Renal cortex interstitium (tissue), 11 donors: ENCODE measurements around the gene PCED1B. TPM values are rescaled to one million over a fixed set of nuclear protein-coding genes. Genes with fewer than 3 reads are reported as not detected.

Experiments
- DNase-seq, 11 donors: peaks; one replicate each; pipeline ENCODE4 v3.0.0-alpha.2; 2013; ENCODE audit warnings: low read depth in 9 of 11, low spot score in 4 of 11; ENCODE audit errors: extremely low read depth in 1 of 11
- polyA plus RNA-seq, 3 donors: library from polyadenylated mRNA; unstranded; fragments of 120-200 nt; gene quantifications; one replicate each; pipeline ENCODE4 v1.2.1, GENCODE V29; 2013; ENCODE audit not compliant: insufficient read length in 3 of 3

The PCED1B gene
- polyA plus RNA-seq, 3 donors: 3.3 to 5.8 (median 4.1) TPM

DNA sequence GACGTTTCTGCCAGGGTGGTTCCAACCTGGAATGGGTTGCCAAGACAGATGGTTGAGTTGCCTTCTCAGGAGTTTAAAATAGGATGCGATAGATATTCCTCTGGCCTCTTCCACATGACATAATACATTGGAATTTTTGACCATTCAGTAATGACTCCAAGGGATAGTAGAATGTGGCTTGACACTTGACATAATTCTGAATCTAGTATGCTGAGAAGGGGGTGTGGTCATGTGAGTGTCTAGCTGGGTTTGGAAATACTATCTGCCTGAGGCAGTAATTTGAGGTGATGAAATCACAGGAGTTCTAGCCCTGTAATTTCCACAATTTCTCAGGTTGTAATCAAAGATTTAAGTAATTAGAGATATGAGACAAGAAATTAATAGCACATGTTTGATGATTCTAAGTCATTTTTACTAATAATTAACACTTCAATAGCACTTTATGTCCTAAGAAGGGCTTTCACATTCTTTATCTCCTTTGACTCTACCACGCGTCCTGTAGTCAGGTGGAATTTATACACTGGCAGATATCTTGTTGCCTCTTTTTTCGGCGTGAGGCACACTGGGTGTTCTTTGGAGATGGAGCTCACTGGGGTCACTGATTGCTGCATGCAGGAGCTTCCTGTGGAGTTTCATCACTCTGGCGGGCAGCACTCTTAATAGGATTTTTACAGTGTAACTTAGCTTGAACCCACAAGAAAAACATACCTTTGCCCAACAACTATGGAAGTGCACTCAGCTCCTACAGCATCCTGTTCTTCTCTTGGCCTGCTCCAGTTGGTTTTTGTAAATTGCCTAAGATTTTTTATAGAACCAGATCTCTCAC is 3.6 kb downstream of the PCED1B start:
- DNase-seq: no peak

DNA sequence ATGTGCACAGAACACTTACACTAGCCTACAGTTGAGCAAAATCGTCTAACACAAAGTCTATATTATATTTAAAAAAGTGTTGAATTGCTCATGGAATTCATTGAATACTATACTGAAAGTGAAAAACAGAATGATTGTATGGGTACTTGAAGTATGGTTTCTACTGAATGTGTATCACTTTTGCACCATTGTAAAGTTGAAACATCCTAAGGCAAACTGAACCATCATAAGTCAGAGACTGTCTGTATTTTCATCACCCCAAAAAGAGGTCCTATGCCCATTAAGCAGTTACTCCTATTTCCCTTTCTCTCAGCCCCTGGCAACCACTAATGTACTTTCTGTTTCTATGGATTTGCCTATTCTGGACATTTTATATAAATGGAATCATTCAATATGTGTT is 4.8 kb downstream of the PCED1B start:
- no peak for DNase-seq

DNA sequence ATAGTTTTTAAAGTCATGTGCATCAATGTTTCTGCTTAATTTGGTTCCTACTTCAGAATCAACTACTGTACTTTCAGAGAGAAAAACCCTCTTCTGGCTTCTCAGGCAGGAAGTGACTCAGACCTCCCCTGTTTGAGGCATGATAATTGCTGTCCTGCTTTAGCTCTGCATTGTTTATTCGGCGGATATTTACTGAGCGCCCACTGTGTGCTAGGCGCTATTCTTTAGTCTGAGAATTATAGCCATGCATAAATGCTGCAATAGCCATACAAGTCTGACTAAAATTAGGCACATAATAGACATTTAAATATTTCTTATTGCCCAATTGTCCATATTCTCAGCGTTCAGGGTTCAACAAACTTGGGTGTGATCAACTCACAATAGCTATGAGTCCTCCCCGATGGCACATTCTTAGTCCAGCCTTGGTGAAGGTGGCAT is 6.4 kb downstream of the PCED1B start:
- DNase-seq: no peak

DNA sequence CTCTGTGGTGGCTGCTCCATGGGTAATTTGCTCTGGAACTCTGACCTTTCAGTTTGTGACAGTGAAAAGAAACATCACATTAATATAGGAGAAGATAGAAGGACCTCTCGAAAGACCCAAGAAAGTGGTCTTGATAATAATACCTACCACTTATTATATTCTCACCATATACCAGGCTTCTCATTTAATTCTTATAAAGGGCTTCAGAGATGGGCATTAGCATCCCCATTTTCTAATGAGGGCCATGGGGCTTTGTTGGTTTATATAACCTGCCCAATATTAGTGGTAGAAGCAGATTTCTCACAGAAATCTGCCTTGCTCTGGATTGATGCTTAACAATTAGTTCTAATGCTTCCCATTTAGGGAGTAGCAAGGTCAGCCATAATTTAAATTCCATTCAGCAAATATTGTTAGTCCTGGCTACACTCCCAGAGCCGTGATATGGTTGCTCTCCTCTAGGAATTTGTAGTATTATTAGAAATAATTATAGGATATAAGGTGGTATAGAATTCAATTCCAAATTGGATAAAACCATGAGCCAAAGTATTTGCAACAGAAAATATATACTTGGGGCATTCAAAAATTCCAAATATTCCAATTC is 7.8 kb downstream of the PCED1B start:
- DNase-seq: no peak

DNA sequence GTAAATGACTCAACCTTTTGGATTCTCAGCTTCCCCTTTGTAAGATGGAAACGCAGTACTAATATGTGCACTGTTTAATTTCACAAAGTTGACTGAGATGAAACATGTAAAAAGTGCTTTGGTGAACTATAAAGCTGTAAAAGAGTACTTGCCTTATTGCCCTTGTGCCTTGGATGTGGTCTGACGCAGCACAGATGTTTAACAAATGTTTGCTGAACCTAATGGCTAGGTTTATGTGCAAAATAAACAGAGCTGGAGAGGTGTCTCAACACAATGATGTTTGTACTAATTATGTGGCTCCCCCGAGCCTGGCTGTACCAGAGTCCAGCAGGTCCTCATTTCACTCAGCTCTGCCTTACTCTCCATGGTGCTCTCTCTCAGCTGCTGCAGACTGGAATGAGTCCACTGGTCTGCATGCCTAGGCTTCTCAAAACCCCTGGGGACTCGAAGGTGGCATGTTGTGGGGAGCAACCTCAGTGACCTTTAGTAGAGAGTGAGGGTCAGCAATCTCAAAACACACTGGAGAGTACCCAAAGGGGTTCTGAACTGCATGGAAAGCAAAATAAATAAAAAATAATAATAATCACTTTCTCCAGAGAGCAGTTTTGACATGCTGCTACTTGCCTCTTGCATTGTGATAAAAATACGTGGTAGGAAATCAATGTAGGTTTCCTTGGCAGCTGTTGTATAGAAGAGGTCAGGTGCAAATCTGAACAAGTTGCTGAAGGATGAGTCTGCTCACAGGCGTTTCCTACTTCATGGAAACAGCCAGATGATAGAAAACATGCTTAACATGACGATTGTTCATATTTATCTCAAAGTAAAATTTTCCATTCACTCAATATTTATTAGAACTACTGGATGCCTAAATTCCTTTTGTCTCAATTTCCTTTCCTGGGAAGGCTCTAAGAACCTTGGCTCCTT is 8.9 kb downstream of the PCED1B start:
- no peak for DNase-seq

DNA sequence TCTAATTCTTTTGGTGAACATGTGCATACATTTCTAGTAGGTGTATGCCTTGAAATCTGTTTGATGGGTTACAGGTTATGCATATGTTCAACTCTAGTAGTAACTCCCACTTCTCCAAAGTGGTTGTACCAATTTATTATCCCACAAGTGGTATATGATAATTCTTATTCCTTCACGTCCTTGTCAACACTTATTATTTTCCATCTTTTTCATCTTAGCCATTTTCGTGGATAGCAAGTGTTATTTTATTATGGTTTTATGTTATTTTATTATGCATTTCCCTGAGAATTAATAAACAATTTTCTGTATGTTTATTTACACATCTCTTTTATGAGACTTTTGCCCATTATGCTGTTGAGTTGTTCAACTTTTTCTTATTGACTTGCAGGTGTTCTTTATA is 11.6 kb downstream of the PCED1B start:
- no peak for DNase-seq

DNA sequence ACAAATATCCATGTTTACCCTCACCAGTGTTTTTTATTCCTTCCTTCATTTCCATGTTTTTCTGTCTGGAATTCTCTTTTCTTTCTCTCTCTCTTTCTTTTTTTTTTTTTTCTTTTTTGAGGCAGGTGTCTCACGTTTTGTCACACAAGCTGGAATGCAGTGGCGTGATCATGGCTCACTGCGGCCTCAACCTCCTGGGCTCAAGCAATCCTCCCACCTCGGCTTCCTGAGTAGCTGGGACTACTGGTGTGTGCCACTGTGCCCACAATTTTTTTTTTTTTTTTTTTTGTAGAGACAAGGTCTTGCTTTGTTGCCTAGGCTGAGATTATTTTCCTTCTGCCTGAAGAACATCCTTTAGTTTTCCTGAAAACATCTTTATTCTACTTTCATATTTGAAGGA is 15.4 kb downstream of the PCED1B start:
- no peak for DNase-seq

DNA sequence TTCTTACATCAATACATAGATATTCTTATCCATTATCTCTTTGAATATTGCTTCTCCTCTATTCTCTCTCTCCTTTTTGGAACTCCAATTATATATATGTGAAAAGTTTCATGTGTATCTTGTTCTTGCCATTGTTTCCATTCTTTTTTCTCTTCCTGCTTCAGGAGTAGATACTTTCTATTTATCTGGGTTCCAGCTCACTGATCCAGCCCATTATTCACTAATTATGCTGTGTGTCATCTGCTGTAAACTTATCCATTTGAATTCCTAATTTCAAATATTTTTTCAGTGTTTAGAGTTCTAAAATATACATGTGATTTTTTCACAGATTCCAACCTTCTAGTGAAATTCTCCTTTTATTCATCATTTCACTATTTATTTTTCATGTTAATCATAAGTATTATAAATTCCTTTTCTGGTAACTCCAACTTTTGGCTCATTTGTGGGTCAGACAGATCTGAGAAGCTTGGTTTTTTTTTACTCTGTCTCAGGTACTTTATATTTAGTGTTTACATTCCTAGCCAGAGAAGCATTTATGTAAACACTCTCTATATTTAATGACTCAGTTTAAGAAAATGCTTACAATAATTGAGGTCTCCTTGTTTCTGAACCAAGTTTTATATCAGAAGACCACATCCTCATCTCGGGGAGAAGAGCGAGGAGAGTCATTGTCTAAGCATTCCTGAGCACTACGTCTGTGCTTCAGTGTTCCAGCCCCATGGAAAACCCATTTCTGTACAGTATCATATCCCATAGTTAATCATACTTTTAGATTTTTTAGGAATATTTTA is 16.2 kb downstream of the PCED1B start:
- DNase-seq: no peak

DNA sequence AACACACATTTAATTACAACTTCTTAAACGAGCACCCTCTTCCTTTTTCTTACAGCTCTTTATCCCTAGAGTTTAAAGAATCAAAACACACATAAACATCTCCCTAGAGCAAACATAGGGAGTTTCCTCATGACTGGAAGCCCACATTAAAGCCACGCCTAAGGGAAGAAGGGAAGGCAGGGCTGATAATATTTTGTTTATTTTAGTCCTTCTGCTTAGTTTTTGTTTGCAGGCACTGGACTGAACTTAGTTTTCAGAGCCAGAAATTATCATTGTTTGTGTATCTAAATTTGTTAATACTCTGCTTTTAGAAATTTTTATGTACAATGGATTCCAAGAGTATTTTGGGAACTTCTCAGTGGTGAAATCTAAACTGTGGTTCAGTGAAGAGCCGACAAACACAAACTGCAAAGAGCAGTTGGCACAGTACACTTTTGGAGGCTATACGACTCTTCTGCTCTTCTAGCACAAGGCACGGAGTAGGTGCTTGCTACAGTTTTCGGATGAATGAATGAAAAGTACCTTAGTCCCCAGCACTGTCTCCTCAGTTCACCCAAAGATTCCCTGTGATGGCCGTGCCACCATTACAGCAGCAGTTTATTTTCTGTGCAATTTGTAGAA is 18.0 kb downstream of the PCED1B start:
- DNase-seq: no peak

DNA sequence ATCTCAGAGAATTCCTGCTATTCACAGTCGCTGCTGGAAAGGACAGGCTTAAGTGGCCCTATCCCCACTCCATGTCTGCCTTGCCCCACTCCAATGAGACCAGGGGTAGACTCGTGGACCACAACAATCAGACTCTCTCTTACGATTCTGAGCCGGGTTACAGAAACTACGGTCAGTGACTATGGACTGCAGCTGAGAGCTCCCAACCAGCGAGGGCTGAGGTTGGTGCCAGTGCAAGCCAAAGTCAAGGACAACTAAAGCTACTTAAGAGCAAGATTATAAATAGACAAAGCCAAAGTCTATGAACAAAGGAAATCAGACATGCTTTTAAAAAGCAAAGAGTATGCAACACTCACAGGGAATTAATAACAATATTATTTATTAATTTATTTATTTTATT is 18.7 kb downstream of the PCED1B start:
- DNase-seq: no peak

DNA sequence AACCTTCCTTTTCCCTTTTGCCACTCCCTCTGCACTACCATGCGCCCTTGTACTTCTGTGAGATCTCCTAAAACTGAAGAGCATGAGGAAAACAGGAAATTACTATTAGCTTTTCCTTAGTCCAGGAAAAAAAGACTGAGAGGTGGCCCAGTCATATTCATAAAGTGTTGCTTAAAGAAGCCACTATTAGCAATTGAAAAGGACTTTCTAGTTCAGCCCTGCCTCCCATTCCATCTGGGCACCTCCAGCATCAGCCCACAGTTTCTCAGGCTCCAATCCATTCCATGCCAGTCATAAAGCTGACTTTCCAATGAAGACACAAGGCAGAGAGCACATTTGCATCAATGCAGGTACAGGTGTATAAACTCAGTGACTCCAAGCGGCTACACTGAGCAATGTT is 20.2 kb downstream of the PCED1B start:
- no peak for DNase-seq

DNA sequence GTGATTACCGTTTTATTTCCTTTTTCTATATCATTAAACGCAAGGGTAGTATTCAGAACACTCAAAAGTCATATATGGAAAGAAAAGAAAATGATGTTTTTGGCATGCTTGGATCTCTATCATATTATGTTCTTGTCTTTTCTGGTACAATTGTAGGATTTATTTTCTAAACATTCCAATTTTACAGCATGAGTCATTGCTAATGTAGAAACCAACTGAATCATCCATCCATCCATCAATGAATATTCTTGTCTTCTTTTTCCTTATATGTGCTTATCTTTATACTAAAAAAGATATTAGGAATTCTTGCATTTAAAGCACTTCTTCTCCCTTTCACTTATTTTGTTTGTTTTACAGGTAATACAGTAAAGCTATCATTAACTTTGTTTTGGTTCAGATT is 20.7 kb downstream of the PCED1B start:
- no peak for DNase-seq

DNA sequence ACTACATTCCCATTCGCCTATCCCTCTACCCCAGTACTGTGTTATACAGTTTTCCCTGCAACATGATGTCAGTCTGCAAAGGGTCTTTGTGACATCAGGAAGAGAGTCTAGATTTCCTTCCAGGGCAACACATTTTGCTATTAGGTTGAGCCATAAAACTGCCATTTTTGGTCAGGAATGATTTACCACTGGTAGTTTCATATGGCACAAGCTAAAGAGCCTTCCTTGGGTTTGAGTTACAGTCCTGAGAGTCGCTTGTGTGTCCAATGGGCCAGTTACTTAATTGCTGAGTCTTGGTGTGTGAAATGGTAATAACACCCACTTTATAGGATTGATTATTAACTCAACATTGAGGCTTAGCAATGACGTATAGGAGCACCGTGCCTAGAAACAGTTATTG is 23.0 kb downstream of the PCED1B start:
- no peak for DNase-seq

DNA sequence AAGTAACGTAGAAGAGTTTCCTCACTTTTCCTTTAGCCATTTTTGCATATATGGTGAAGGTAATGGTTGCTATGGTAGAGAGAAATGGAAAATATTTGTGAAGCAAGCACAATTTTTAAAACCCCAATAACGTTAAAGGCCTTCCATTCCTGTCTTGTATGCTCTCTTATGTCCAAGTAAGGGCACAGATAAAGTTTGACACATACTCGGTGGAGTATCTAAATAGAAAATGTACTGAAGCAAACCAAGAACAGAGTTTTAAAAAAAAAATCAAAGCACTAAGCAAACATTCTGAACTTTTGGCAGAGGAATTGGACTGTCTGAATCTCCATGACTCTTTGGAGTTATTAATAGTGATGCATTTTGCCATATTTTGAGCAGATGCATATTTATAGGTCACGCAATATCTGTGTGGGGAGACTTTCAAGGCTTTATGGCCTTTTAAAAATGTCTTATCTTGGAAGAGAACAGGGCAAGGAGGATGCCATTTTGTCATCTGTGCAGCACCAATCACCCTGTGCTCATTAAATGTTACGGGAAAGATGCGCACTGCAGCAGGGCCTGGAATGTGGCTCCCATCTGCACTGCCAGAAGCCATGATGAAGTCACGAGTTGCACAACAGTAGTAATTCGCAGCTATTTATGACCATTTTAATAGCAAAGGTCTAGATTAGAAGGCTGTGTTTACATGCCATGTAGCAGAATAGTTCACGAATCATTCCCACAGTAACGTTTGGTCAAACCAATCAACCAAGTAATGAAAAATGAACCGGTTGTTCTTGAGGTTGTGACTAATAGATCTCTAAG is 23.6 kb downstream of the PCED1B start:
- no peak for DNase-seq

DNA sequence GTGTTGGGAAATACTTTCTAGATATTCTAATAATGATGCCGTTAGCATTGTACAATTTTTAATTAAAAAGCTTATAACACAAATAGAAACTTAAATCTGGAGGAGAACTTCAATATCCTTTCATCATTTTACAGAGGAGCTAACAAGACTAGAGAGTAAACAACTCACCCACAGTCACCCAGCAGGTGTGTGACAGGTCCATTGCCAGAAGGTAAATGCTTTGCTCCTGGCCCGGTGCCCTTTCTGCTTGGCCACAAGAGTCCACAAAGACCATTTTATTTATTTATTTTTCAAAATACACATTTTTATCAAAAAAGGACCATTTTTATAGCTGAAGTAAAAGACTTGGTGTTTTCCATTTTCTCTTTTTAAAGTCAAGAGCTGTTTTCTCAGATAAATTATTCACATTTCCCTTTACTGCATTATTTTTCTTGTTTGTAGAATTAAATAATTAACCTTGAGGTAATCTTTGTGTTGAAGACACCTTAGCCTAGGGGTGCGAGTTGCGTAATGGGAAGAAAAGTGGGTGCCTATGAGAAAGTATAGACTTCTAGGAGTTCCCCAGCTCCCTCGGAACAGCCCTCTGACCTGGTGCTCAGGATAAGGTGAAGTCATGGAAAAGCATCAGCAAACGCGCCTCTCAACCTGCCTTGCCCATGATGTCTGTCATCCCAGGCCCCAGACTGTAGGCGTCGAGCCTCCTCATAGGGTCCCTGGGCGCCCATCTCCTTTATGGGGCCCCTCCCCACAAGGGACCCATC is 26.7 kb downstream of the PCED1B start:
- no peak for DNase-seq

DNA sequence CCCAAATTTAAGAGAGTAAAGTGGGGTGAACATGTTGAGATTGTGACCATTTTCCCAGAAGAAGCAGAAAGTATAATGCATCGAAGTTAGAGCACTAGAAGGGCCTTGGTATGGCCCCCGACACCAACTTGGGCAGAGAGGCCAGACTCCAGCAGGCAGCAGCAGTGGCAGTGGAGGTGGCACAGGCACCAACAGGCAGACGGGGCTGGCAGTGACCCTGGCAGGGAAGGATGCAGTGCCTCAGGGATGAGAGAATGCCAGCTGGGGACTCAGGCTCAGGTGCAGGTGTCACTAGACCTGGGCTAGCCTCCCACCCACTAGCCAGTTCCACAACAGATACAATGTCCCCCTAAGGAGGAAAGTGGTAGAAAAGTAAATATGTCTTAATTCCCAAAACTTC is 28.0 kb downstream of the PCED1B start:
- no peak for DNase-seq

DNA sequence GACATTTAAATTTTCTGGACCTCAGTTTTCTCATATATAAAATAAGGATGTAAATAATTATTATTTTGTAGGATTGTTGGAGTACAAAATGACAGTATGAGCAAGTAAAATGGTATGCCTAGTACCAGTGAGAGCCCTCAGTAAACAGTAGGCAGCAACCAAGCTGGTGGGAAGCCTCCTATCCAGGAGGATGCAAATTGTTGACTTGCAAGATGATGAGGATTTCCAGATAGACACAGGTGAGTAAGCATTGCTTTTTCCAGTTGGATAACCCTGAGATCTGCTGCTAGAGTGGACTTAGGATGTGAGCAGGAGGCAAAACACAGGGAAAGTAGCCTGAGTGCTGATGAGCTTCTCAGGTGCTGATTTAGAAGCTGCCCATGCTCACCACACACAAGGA is 28.5 kb downstream of the PCED1B start:
- no peak for DNase-seq
